IMR-90 (cell line): ENCODE results near the gene GPR158.

Source experiments
- BHLHE40 ChIP-seq: fragments of 150-350 bp; IDR thresholded peaks from 2 replicates; pipeline ENCODE4 v1.6.1; 2016; ENCODE audit warnings: mild to moderate bottlenecking, low read depth, low read length
- CEBPB ChIP-seq: IDR thresholded peaks from 2 replicates; pipeline ENCODE4 v1.6.1; 2012; ENCODE audit warnings: low read depth, low read length, improper control_type of control experiment
- CHD1 ChIP-seq: IDR thresholded peaks from 2 replicates; pipeline ENCODE4 v1.6.1; 2012; ENCODE audit warnings: low read depth, low read length, improper control_type of control experiment
- MXI1 ChIP-seq: IDR thresholded peaks from 2 replicates; pipeline ENCODE4 v1.6.1; 2012; ENCODE audit warnings: low read depth, mild to moderate bottlenecking, low read length, moderate library complexity, borderline replicate concordance
- POLR2A ChIP-seq: IDR thresholded peaks from 2 replicates; pipeline ENCODE4 v1.6.1; 2012; ENCODE audit warnings: mild to moderate bottlenecking, low read depth, low read length
- RAD21 ChIP-seq: IDR thresholded peaks from 2 replicates; pipeline ENCODE4 v1.6.1; 2012; ENCODE audit warnings: low read length, improper control_type of control experiment
- RCOR1 ChIP-seq: IDR thresholded peaks from 2 replicates; pipeline ENCODE4 v1.6.1; 2012; ENCODE audit warnings: mild to moderate bottlenecking, low read length, improper control_type of control experiment; ENCODE audit not compliant: insufficient replicate concordance
- RFX5 ChIP-seq: IDR thresholded peaks from 2 replicates; pipeline ENCODE4 v1.8.0; 2012; ENCODE audit warnings: low read depth, mild to moderate bottlenecking, low read length, moderate library complexity
- TF ChIP-seq, protein P1 (sequence below): conservative IDR thresholded peaks from 2 replicates; pipeline ENCODE4 v1.5.1; 2012; ENCODE audit warnings: mild to moderate bottlenecking, low read depth, low read length, improper control_type of control experiment
- TF ChIP-seq, protein P2 (sequence below): fragments of 150-350 bp; IDR thresholded peaks from 2 replicates; pipeline ENCODE4 v1.6.1; 2016; ENCODE audit warnings: low read depth, mild to moderate bottlenecking, low read length, moderate library complexity, borderline replicate concordance

DNA sequence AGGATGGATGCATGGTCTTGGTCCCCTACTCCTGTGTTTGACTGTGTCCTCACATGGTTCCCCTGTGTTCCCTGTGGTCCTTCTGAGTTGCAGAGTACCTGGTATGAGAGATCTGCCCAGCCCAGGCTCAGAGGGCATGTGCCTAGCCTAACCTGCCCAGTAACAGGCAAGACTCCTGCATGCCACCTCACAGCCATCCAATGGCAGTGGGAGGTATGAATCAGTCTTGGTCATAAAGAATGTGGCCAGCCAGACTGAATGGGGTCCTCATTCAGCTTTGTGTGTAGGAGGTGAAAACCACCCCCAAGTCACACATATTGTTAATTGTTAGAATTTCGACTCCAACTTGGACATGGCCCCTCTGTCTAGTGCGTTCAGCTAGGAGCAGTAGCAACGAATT, 17.2 kb upstream of the GPR158 start:
- TF ChIP-seq, protein P1, sequence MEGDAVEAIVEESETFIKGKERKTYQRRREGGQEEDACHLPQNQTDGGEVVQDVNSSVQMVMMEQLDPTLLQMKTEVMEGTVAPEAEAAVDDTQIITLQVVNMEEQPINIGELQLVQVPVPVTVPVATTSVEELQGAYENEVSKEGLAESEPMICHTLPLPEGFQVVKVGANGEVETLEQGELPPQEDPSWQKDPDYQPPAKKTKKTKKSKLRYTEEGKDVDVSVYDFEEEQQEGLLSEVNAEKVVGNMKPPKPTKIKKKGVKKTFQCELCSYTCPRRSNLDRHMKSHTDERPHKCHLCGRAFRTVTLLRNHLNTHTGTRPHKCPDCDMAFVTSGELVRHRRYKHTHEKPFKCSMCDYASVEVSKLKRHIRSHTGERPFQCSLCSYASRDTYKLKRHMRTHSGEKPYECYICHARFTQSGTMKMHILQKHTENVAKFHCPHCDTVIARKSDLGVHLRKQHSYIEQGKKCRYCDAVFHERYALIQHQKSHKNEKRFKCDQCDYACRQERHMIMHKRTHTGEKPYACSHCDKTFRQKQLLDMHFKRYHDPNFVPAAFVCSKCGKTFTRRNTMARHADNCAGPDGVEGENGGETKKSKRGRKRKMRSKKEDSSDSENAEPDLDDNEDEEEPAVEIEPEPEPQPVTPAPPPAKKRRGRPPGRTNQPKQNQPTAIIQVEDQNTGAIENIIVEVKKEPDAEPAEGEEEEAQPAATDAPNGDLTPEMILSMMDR, result no peak
- TF ChIP-seq RFX5, result no peak
- TF ChIP-seq MXI1, result no peak
- TF ChIP-seq, protein P2, sequence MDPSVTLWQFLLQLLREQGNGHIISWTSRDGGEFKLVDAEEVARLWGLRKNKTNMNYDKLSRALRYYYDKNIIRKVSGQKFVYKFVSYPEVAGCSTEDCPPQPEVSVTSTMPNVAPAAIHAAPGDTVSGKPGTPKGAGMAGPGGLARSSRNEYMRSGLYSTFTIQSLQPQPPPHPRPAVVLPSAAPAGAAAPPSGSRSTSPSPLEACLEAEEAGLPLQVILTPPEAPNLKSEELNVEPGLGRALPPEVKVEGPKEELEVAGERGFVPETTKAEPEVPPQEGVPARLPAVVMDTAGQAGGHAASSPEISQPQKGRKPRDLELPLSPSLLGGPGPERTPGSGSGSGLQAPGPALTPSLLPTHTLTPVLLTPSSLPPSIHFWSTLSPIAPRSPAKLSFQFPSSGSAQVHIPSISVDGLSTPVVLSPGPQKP, result no peak
- TF ChIP-seq POLR2A, result no peak
- TF ChIP-seq RAD21, result no peak
- TF ChIP-seq BHLHE40, result no peak
- TF ChIP-seq CHD1, result no peak
- no peak for TF ChIP-seq RCOR1
- no peak for TF ChIP-seq CEBPB
